Renal pelvis (tissue), 4 donors: Measurements from ENCODE around the gene CR1. TPM values are rescaled to one million over a fixed set of nuclear protein-coding genes. Genes with fewer than 3 reads are reported as not detected.
"Not testable (repeated sequence)": the region's sequence is repeated elsewhere in the genome, so short reads cannot be mapped to it uniquely, and the experiment has no call there.

Experiments
- DNase-seq: peaks from one replicate; pipeline ENCODE4 v3.0.0-alpha.2; 2013
- polyA plus RNA-seq, 3 donors: library from polyadenylated mRNA; unstranded; fragments of 120-200 nt; gene quantifications; one replicate each; pipeline ENCODE4 v1.2.1, GENCODE V29; 2013; ENCODE audit not compliant: insufficient read length in 3 of 3

CR1 gene
- polyA plus RNA-seq, 3 donors = 16.4 to 22.8 (median 16.6) TPM

DNA sequence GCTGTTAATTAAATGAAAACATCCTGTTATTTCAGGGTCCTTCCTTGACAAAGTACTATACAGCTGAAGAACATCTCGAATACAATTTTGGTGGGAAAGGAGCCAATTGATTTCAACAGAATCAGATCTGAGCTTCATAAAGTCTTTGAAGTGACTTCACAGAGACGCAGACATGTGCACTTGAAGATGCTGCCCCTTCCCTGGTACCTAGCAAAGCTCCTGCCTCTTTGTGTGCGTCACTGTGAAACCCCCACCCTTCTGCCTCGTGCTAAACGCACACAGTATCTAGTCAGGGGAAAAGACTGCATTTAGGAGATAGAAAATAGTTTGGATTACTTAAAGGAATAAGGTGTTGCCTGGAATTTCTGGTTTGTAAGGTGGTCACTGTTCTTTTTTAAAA lies 143.4 kb downstream of the CR1 start:
- DNase-seq = not testable (repeated sequence)

GRCh38 chr1:207644166-207644851 lies 148.4 kb downstream of the CR1 start:
- DNase-seq = no peak

DNA sequence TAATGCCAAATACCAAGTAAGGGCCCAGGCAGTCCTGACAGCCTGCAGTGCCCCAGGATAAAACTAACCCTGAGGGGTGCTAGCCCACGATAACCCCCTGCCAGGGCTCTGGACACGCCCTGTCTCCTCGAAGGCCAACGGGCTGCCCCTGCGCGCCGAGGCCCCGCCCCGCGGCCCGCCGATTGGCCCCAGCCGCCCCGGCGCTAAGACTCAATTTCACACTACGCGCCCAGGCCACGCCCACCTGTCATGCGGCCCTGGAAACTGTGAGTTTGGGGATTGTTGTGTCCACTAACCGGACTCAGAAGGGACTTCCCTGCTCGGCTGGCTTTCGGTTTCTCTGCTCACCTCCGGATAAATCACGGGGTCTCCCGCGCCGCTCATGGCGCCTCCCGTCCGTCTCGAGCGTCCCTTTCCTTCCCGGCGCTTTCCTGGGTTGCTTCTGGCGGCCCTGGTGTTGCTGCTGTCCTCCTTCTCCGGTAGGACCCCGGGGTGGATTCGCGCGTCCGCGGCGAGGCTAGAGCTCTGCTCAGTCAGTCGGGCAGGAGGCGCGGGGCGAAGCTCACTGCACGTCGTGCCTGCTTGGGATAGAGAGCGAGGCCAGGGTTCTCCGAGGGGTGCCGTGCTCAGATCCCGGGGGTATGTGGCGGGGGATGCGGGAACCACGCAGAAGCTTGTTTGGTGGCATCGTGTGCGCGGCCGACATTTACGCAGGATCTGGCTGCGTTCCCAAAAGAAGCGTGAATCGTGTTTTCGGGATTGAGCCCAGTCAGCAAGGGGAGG lies 149.1 kb downstream of the CR1 start, which contains the start of gene CR1L:
Gene CR1L (plus strand): TSS at position 282 of the 783 bp plus-strand sequence. CDS start 101 bp downstream, at position 383.
- DNase-seq = peak; percentile 84

- DNase-seq = no peak
Measured at GRCh38 chr1:207645635-207646081, 149.7 kb downstream of the CR1 start.

GRCh38 chr1:207646171-207646570 lies 150.2 kb downstream of the CR1 start:
- DNase-seq = no peak

GRCh38 chr1:207646944-207647579 lies 151.1 kb downstream of the CR1 start:
- no peak for DNase-seq

- DNase-seq = no peak
Measured at GRCh38 chr1:207647671-207648333, 151.8 kb downstream of the CR1 start.

DNA sequence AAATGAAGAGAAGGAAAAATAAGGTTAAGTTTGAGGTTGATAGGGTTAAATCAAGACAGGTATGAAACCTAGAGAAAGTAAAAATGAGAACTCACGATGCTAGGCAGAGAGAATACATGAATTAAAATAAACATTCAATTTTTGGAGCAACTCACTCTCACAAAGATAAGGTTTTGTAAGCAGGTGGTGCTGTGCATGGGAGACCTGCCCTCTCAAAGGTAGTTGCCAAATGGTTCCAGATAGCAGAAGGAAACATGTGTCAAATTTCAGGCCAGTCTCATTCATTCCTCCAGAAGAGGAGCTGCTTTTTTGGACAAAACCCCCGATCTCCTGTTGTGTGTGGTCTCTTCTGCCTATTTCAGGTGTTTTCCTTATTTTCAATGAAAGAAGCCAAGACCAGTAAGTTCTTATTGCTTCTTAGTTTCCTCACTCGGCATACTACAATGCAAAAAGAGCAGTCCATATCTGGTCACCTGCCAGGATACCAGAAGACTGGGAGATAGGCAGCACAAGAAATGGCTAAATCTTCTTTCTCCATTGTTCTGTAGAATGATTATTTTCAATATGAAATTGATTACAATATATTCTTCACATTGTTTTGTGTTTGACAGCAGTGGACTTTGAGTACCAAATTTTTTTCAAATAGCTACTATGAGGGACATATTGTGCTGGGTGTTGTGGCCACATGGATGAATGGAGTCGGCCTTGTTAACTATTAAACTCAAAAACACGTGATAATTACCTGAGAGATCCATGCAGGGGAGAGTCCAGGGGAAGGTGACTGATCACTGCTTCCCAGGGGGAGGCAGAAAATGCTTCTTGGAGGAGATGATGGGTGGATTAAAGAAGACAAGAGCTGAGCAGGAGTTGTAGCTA lies 152.6 kb downstream of the CR1 start:
- no peak for DNase-seq

GRCh38 chr1:207649210-207649753 lies 153.3 kb downstream of the CR1 start:
- no peak for DNase-seq

DNA sequence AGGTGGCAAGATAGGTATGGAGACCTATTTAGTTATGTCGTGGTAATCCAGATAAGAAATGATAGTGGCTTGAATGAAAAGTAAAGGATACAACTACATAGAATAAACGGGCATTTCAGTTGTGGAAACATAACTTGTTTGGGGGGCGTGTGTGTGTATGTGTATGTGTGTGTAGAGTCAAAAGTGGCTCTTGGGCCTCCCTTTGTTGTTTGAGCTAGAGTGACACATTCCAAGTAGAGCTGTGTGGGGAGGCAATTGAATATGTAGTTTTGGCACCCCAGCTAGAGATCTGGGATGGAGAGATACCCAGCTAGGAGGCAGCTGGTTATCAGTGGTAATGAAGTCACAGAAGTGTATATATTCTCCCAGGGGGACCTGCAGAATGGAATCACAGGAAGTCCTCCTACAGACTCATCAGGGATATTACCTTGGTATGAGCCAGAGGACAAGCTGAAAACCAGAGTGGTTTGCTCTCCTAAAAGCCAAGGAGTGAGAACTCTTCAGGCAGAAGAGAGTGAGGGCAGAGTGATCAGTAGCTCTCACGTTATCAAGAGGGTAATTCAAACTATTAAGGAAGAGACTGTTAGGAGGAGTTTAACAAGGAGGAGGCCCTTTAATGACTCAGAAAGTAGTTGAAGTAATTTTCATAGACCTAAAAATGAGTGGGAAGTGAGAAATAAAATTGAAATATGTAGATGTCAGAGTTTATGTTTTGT lies 154.1 kb downstream of the CR1 start:
- no peak for DNase-seq

- no peak for DNase-seq
Measured at GRCh38 chr1:207651583-207651982, 155.6 kb downstream of the CR1 start.

DNA sequence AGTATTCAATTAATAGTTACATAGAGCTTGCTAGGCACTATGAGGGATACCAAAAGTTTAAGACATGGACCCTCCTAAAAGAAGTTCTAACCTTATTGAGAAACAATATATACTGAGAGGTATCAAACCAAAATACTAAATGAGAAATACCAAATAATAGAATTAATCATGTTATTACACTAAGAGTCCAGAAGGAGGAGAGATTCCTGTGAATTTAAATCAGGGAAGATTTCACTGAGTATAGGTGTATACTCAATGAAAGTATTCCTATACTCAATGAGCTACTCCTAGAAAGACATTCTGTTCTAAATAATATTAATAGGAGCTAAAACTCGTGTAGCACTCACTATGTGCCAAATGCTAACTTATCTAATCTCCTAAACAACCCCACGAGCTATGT lies 158.4 kb downstream of the CR1 start:
- no peak for DNase-seq

DNA sequence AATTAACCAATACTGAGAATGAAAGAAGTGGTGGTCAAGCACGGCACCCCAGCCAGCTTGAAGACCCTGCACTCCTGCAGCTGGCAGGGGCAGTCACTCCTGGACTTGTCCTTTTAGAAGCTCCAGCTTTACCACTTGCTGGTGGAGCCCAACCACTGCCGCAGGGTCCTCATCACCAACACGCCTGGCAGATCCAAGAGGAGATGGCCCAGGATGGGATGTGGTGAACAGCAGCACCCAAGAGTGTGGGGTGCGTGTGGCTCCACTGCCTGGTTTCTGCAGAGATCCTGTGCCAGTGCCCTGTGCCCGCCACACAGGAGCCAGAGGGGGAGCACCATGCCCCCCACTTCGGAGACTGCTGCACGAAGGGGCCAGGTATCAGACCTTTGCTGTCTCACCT lies 162.5 kb downstream of the CR1 start:
- DNase-seq = no peak

DNA sequence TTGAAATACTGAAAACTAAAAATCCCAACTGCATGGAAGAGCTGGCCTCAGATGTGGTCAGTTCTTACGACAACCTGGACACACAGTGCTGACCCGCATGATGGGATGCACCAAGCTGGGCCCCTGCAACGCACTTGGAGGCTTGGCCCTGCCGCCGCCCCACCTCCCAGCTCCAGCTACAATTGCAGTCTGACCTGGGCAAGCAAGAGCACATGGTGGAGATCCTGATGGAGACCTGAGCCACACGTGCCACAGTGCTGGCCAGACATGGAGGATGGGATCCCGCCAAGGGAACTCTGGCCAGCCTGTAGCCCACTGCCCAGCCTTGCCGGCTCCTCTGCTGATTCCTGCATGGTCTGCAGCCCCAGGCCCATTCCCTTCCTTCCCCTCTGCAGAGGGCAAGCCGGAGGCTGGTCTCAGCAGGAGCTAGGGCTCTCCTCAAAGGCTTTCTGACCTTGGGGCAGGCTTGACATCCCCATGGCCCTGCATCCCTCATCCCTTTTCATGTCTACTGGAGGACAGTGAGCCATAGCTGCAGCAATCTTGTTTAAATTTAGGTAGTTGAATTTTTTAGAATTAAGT lies 163.0 kb downstream of the CR1 start:
- no peak for DNase-seq

DNA sequence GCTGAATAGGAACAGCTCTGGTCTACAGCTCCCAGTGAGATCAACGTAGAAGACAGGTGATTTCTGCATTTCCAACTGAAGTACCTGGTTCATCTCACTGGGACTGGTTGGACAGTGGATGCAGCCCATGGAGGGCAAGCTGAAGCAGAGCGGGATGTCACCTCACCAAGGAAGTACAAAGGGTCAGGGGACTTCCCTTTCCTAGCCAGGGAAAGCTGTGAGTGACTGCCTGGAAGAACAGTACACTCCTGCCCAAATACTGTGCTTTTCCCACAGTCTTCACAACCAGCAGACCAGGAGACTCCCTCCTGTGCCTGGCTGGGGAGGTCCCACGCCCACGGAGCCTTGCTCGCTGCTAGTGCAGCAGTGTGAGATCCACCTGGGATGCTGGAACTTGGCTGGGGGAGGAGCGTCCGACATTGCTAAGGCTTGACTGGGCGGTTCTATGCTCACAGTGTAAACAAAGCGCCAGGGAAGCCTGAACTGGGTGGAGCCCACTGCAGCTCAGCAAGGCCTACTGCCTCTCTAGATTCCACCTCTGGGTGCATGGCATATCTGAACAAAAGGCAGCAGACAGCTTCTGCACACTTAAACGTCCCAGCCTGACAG lies 163.7 kb downstream of the CR1 start:
- no peak for DNase-seq

- DNase-seq = not testable (repeated sequence)
Measured at GRCh38 chr1:207661420-207661819, 165.5 kb downstream of the CR1 start.

GRCh38 chr1:207666342-207666741 lies 170.4 kb downstream of the CR1 start:
- no peak for DNase-seq

GRCh38 chr1:207669528-207670009 lies 173.6 kb downstream of the CR1 start:
- no peak for DNase-seq

GRCh38 chr1:207670192-207670591 lies 174.2 kb downstream of the CR1 start:
- DNase-seq = no peak
